Liver (tissue), 9 donors: Measurements from ENCODE around the gene PALMD. TPM values are rescaled to one million over a fixed set of nuclear protein-coding genes. Genes with fewer than 3 reads are reported as not detected.

Experiments
- DNase-seq: peaks from one replicate; pipeline ENCODE4 v3.0.0-alpha.2; 2017; ENCODE audit warnings: low spot score
- H3K27ac ChIP-seq, 2 donors: one replicate each; pipeline ENCODE4 v1.7.0; 2013; ENCODE audit warnings: inconsistent platforms in 2 of 2, low read length in 2 of 2, control low read depth in 1 of 2, low read depth in 1 of 2, mild to moderate bottlenecking in 1 of 2
- H3K27me3 ChIP-seq, 4 donors: one replicate each; pipeline versions ENCODE4 v1.6.1 to v1.7.0; 2013; ENCODE audit warnings: low read length in 3 of 4, inconsistent platforms in 1 of 4, mild to moderate bottlenecking in 1 of 4, moderate library complexity in 1 of 4; ENCODE audit not compliant: control insufficient read depth in 4 of 4, insufficient read depth in 4 of 4
- H3K36me3 ChIP-seq, 4 donors: one replicate each; pipeline versions ENCODE4 v1.6.1 to v1.7.0; 2013; ENCODE audit warnings: low read length in 3 of 4, mild to moderate bottlenecking in 3 of 4, low read depth in 1 of 4, moderate library complexity in 1 of 4; ENCODE audit not compliant: control insufficient read depth in 4 of 4, insufficient read depth in 3 of 4
- H3K4me1 ChIP-seq, 4 donors: one replicate each; pipeline versions ENCODE4 v1.6.1 to v1.7.0; 2013; ENCODE audit warnings: low read length in 3 of 4, mild to moderate bottlenecking in 3 of 4, moderate library complexity in 1 of 4; ENCODE audit not compliant: control insufficient read depth in 4 of 4, insufficient read depth in 4 of 4
- H3K4me3 ChIP-seq, 3 donors: one replicate each; pipeline versions ENCODE4 v1.6.1 to v1.7.0; 2013; ENCODE audit warnings: low read length in 3 of 3, control low read depth in 1 of 3, low read depth in 1 of 3, mild to moderate bottlenecking in 1 of 3
- H3K9ac ChIP-seq, 2 donors: one replicate each; pipeline ENCODE4 v1.7.0; 2013; ENCODE audit warnings: low read length in 2 of 2, mild to moderate bottlenecking in 2 of 2, moderate library complexity in 2 of 2, control low read depth in 1 of 2, low read depth in 1 of 2
- H3K9me3 ChIP-seq, 4 donors: one replicate each; pipeline versions ENCODE4 v1.6.1 to v1.7.0; 2013; ENCODE audit warnings: low read length in 3 of 4; ENCODE audit not compliant: control insufficient read depth in 4 of 4
- EGR1 ChIP-seq, 2 donors: IDR thresholded peaks; 2 replicates each; pipeline ENCODE4 v1.6.1; 2016 to 2018; ENCODE audit warnings: antibody characterized with exemption in 2 of 2, low read depth in 2 of 2
- FOXA1 ChIP-seq: IDR thresholded peaks from 2 replicates; pipeline ENCODE4 v1.6.1; 2016; ENCODE audit warnings: antibody characterized with exemption
- FOXA2 ChIP-seq: IDR thresholded peaks from 2 replicates; pipeline ENCODE4 v1.6.1; 2016; ENCODE audit warnings: antibody characterized with exemption
- GABPA ChIP-seq, 2 donors: IDR thresholded peaks in 1 of 2; conservative IDR thresholded peaks in 1 of 2; 2 replicates each; pipeline ENCODE4 v1.6.1; 2016; ENCODE audit warnings: antibody characterized with exemption in 2 of 2, mild to moderate bottlenecking in 1 of 2, moderate library complexity in 1 of 2
- HNF4A ChIP-seq, 2 donors: conservative IDR thresholded peaks; 2 replicates each; pipeline ENCODE4 v1.6.1; 2016; ENCODE audit warnings: antibody characterized with exemption in 2 of 2, mild to moderate bottlenecking in 2 of 2
- HNF4G ChIP-seq: IDR thresholded peaks from 2 replicates; pipeline ENCODE4 v1.6.1; 2016; ENCODE audit warnings: antibody characterized with exemption
- JUND ChIP-seq, 2 donors: IDR thresholded peaks; 2 replicates each; pipeline ENCODE4 v1.6.1; 2016; ENCODE audit warnings: antibody characterized with exemption in 2 of 2
- NR2F2 ChIP-seq: IDR thresholded peaks from 2 replicates; pipeline ENCODE4 v1.6.1; 2016; ENCODE audit warnings: antibody characterized with exemption
- RAD21 ChIP-seq, 2 donors: IDR thresholded peaks; 2 replicates each; pipeline ENCODE4 v1.6.1; 2016; ENCODE audit warnings: antibody characterized with exemption in 2 of 2, mild to moderate bottlenecking in 2 of 2
- RXRA ChIP-seq, 2 donors: IDR thresholded peaks; 2 replicates each; pipeline ENCODE4 v1.6.1; 2017 to 2018; ENCODE audit warnings: antibody characterized with exemption in 2 of 2, mild to moderate bottlenecking in 1 of 2
- SP1 ChIP-seq: IDR thresholded peaks from 2 replicates; pipeline ENCODE4 v1.6.1; 2018; ENCODE audit warnings: antibody characterized with exemption, mild to moderate bottlenecking
- TAF1 ChIP-seq: conservative IDR thresholded peaks from 2 replicates; pipeline ENCODE4 v1.6.1; 2016; ENCODE audit warnings: antibody characterized with exemption, mild to moderate bottlenecking
- YY1 ChIP-seq: IDR thresholded peaks from 2 replicates; pipeline ENCODE4 v1.6.1; 2016; ENCODE audit warnings: antibody characterized with exemption, mild to moderate bottlenecking
- WGBS: extraction: QIAGEN DNeasy Blood & Tissue Kit; methylation state at CpG from one replicate; pipeline ENCODE4 v1.1.7; 2013; 5-methylcytosine and 5-hydroxymethylcytosine counted together
- polyA plus RNA-seq, 2 donors: library from polyadenylated mRNA; stranded (reverse) in 1 of 2; unstranded in 1 of 2; fragments of 200-250 nt in 1 of 2; fragments of >200 nt in 1 of 2; fragmentation: Nextera tagmentation in 1 of 2; extraction: Ambion mirVana in 1 of 2; gene quantifications; one replicate each; pipeline versions ENCODE4 v1.2.1 to v1.2.3, GENCODE V29; 2013 to 2015
- total RNA-seq, 2 donors: library from RNA; depleted of rRNA; stranded (reverse); fragments of >200 nt; gene quantifications; one replicate each; pipeline ENCODE4 v1.2.3, GENCODE V29; 2014
- TF ChIP-seq, protein P1 (sequence below): fragments of 150-350 bp; IDR thresholded peaks from 2 replicates; pipeline ENCODE4 v1.5.1; 2017; ENCODE audit warnings: improper control_type of control experiment, low read depth, low read length; ENCODE audit not compliant: missing input control
- TF ChIP-seq, protein P2 (sequence below): IDR thresholded peaks from 2 replicates; pipeline ENCODE4 v1.6.1; 2016; ENCODE audit warnings: antibody characterized with exemption
- TF ChIP-seq, protein P3 (sequence below): IDR thresholded peaks from 2 replicates; pipeline ENCODE4 v1.6.1; 2016; ENCODE audit warnings: antibody characterized with exemption, mild to moderate bottlenecking
- TF ChIP-seq, protein P4 (sequence below): IDR thresholded peaks from 2 replicates; pipeline ENCODE4 v1.6.1; 2016; ENCODE audit warnings: antibody characterized with exemption
- TF ChIP-seq, protein P5 (sequence below): IDR thresholded peaks from 2 replicates; pipeline ENCODE4 v1.6.1; 2016; ENCODE audit warnings: antibody characterized with exemption
- donor health status: healthy.
- donor health status: healthy.
- donor health status: healthy.
- donor health status: healthy.
- donor health status: healthy.

Gene PALMD
- total and polyA plus RNA-seq, 4 donors: 9.7 to 24.0 (median 19.5) TPM

DNA sequence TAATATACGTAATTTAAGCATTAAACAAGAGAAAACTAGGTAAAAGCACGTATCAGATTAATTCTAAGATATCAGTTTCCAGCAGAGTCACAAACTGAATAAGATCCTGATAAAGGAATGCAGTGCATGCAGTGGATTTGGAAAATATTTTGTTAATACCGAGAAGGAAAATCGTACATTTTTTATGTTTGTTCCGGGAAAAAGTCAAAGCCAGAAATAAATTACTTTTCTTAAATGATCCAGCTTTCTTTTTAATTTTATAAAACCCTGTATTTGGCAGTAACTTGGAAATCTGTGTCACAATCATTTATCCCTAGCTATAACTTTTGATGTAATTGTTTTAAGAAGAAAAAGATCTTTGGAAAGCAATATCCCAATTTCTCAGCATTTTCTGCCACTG lies 955 bp downstream of the PALMD start:
- no peak for DNase-seq
- peak overlapping the region; percentile 81 to 86 for H3K27ac ChIP-seq
- H3K36me3 ChIP-seq: no peaks in the 10 kb centered on the region
- TF ChIP-seq SP1: no peak
- TF ChIP-seq EGR1 (IDR thresholded peaks at IDR 0.05; ENCODE audit: low read depth in 2 of 2): no peak
- no peak for TF ChIP-seq NR2F2
- no peaks in the 10 kb centered on the region for H3K27me3 ChIP-seq
- H3K9me3 ChIP-seq: no peaks in the 10 kb centered on the region
- H3K4me3 ChIP-seq: peak overlapping the region; percentile 58 to 79 (median 79)
- peak overlapping the region; percentile 90 to 93 for H3K9ac ChIP-seq
- 28% methylated on average over 5 of the region's 5 CpGs for WGBS
- H3K4me1 ChIP-seq: peaks cover 5 to 48% (median 28%) of the 10 kb centered on the region in 4 donors

DNA sequence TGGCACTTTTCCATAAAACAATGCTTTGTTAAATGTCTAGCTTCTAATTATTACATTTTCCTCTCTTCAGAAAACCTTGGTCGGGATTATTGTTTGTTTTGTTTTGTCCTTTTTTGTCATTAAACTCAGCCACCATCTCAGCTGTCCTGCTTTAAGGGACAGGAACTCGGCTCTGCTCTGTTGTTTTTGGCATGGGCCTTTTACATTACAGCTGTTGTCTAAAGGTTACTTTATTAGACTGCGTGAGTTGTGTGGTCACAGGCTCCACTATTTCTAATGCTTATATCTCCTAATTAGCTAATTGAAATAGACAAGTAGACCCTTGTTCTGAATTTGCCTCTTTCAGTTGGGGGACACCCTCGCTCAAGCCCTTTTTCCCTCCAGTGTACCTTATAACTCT lies 1.6 kb downstream of the PALMD start:
- H3K36me3 ChIP-seq: no peaks in the 10 kb centered on the region
- TF ChIP-seq JUND (IDR thresholded peaks at IDR 0.05) (no peak), YY1 (no peak), HNF4G (peak; percentile 13), HNF4A (conservative IDR thresholded peaks at IDR 0.05) (peak; percentile 65 to 68), FOXA2 (no peak), RAD21 (IDR thresholded peaks at IDR 0.05) (no peak), SP1 (no peak), TAF1 (peak; percentile 29), NR2F2 (no peak), RXRA (IDR thresholded peaks at IDR 0.05) (no peak), EGR1 (IDR thresholded peaks at IDR 0.05; ENCODE audit: low read depth in 2 of 2) (no peak), FOXA1 (no peak), GABPA (IDR thresholded peaks at IDR 0.05 in 1 of 2, conservative IDR thresholded peaks at IDR 0.05 in 1 of 2) (no peak)
- TF ChIP-seq, protein P1, sequence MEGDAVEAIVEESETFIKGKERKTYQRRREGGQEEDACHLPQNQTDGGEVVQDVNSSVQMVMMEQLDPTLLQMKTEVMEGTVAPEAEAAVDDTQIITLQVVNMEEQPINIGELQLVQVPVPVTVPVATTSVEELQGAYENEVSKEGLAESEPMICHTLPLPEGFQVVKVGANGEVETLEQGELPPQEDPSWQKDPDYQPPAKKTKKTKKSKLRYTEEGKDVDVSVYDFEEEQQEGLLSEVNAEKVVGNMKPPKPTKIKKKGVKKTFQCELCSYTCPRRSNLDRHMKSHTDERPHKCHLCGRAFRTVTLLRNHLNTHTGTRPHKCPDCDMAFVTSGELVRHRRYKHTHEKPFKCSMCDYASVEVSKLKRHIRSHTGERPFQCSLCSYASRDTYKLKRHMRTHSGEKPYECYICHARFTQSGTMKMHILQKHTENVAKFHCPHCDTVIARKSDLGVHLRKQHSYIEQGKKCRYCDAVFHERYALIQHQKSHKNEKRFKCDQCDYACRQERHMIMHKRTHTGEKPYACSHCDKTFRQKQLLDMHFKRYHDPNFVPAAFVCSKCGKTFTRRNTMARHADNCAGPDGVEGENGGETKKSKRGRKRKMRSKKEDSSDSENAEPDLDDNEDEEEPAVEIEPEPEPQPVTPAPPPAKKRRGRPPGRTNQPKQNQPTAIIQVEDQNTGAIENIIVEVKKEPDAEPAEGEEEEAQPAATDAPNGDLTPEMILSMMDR: no peak
- TF ChIP-seq, protein P2, sequence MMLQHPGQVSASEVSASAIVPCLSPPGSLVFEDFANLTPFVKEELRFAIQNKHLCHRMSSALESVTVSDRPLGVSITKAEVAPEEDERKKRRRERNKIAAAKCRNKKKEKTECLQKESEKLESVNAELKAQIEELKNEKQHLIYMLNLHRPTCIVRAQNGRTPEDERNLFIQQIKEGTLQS: no peak
- TF ChIP-seq, protein P3, sequence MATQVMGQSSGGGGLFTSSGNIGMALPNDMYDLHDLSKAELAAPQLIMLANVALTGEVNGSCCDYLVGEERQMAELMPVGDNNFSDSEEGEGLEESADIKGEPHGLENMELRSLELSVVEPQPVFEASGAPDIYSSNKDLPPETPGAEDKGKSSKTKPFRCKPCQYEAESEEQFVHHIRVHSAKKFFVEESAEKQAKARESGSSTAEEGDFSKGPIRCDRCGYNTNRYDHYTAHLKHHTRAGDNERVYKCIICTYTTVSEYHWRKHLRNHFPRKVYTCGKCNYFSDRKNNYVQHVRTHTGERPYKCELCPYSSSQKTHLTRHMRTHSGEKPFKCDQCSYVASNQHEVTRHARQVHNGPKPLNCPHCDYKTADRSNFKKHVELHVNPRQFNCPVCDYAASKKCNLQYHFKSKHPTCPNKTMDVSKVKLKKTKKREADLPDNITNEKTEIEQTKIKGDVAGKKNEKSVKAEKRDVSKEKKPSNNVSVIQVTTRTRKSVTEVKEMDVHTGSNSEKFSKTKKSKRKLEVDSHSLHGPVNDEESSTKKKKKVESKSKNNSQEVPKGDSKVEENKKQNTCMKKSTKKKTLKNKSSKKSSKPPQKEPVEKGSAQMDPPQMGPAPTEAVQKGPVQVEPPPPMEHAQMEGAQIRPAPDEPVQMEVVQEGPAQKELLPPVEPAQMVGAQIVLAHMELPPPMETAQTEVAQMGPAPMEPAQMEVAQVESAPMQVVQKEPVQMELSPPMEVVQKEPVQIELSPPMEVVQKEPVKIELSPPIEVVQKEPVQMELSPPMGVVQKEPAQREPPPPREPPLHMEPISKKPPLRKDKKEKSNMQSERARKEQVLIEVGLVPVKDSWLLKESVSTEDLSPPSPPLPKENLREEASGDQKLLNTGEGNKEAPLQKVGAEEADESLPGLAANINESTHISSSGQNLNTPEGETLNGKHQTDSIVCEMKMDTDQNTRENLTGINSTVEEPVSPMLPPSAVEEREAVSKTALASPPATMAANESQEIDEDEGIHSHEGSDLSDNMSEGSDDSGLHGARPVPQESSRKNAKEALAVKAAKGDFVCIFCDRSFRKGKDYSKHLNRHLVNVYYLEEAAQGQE: no peak
- TF ChIP-seq, protein P4, sequence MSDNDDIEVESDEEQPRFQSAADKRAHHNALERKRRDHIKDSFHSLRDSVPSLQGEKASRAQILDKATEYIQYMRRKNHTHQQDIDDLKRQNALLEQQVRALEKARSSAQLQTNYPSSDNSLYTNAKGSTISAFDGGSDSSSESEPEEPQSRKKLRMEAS: no peak
- TF ChIP-seq, protein P5, sequence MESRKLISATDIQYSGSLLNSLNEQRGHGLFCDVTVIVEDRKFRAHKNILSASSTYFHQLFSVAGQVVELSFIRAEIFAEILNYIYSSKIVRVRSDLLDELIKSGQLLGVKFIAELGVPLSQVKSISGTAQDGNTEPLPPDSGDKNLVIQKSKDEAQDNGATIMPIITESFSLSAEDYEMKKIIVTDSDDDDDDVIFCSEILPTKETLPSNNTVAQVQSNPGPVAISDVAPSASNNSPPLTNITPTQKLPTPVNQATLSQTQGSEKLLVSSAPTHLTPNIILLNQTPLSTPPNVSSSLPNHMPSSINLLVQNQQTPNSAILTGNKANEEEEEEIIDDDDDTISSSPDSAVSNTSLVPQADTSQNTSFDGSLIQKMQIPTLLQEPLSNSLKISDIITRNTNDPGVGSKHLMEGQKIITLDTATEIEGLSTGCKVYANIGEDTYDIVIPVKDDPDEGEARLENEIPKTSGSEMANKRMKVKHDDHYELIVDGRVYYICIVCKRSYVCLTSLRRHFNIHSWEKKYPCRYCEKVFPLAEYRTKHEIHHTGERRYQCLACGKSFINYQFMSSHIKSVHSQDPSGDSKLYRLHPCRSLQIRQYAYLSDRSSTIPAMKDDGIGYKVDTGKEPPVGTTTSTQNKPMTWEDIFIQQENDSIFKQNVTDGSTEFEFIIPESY: no peak
- peak overlapping the region; percentile 90 to 93 for H3K9ac ChIP-seq
- no peak for DNase-seq
- no peaks in the 10 kb centered on the region for H3K9me3 ChIP-seq
- 27% methylated on average over 4 of the region's 4 CpGs for WGBS
- no peaks in the 10 kb centered on the region for H3K27me3 ChIP-seq
- peak overlapping the region; percentile 58 to 79 (median 79) for H3K4me3 ChIP-seq
- H3K27ac ChIP-seq: peak overlapping the region; percentile 81 to 86
- peaks cover 5 to 51% (median 33%) of the 10 kb centered on the region in 4 donors for H3K4me1 ChIP-seq
